SK-N-SH treated with all-trans-retinoic acid at 6 μM for 48 hours (cell line): ENCODE measurements around the gene SYNGR1.

Experiments used
- BACH2 ChIP-seq: fragments of 250-450 bp; sonication (Bioruptor Pico); IDR thresholded peaks from 2 replicates; pipeline ENCODE4 v1.9.0; 2021; ENCODE audit warnings: mild to moderate bottlenecking, borderline replicate concordance
- CSDC2 ChIP-seq: fragments of 250-450 bp; sonication (Bioruptor Pico); IDR thresholded peaks from 2 replicates; pipeline ENCODE4 v1.5.0; 2020; ENCODE audit warnings: mild to moderate bottlenecking, moderate library complexity
- OSR1 ChIP-seq: fragments of 250-450 bp; sonication (Bioruptor Pico); IDR thresholded peaks from 2 replicates; pipeline ENCODE4 v1.8.0; 2022; ENCODE audit warnings: moderate library complexity, mild to moderate bottlenecking, inconsistent platforms
- ZC3H10 ChIP-seq: fragments of 250-450 bp; sonication (Bioruptor Pico); IDR thresholded peaks from 2 replicates; pipeline ENCODE4 v1.5.1; 2021; ENCODE audit warnings: mild to moderate bottlenecking, moderate library complexity
- ZFP3 ChIP-seq: fragments of 250-450 bp; sonication (Bioruptor Pico); IDR thresholded peaks from 2 replicates; pipeline ENCODE4 v1.5.0; 2020; ENCODE audit warnings: mild to moderate bottlenecking, moderate library complexity
- ZFP30 ChIP-seq: fragments of 450-650 bp; formaldehyde crosslinking; IDR thresholded peaks from 2 replicates; pipeline ENCODE4 v1.5.0; 2022; ENCODE audit warnings: mild to moderate bottlenecking, moderate library complexity
- ZNF565 ChIP-seq: fragments of 450-650 bp; formaldehyde crosslinking; conservative IDR thresholded peaks from 2 replicates; pipeline ENCODE4 v1.5.0; 2020; ENCODE audit warnings: low read depth, mild to moderate bottlenecking, moderate library complexity
- ZNF70 ChIP-seq: fragments of 450-650 bp; formaldehyde crosslinking; IDR thresholded peaks from 2 replicates; pipeline ENCODE4 v1.5.0; 2020; ENCODE audit warnings: mild to moderate bottlenecking, moderate library complexity
- ZNF8 ChIP-seq: fragments of 450-650 bp; formaldehyde crosslinking; IDR thresholded peaks from 2 replicates; pipeline ENCODE4 v1.5.0; 2020; ENCODE audit warnings: mild to moderate bottlenecking, moderate library complexity
- TF ChIP-seq, protein P1 (sequence below): fragments of 250-450 bp; sonication (Bioruptor Pico); IDR thresholded peaks from 2 replicates; pipeline ENCODE4 v1.5.1; 2020; ENCODE audit warnings: low read depth, mild to moderate bottlenecking, moderate library complexity
- TF ChIP-seq, protein P2 (sequence below): fragments of 250-450 bp; sonication (Bioruptor Pico); IDR thresholded peaks from 2 replicates; pipeline ENCODE4 v1.8.0; 2020; ENCODE audit warnings: mild to moderate bottlenecking, moderate library complexity, borderline replicate concordance

DNA sequence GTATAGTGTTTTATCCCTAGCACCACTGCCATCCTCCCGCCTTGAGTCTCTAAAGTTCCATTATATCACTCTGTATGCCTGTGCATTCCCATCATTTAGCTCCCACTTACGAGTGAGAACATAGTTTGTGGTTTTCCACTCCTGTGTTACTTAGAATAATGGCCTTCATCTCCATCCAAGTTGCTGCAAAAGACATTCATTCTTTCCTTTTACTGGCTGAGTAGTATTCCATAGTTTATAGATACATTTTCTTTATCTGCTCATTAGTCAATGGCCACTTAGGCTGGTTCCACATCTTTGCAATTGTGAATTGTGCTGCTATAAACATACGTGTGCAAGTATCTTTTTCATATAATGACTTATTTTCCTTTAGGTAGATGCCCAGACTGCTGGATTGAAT, 74.2 kb downstream of the SYNGR1 start:
- no peak for TF ChIP-seq ZC3H10
- TF ChIP-seq, protein P1, sequence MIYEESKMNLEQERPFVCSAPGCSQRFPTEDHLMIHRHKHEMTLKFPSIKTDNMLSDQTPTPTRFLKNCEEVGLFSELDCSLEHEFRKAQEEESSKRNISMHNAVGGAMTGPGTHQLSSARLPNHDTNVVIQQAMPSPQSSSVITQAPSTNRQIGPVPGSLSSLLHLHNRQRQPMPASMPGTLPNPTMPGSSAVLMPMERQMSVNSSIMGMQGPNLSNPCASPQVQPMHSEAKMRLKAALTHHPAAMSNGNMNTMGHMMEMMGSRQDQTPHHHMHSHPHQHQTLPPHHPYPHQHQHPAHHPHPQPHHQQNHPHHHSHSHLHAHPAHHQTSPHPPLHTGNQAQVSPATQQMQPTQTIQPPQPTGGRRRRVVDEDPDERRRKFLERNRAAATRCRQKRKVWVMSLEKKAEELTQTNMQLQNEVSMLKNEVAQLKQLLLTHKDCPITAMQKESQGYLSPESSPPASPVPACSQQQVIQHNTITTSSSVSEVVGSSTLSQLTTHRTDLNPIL, result no peak
- no peak for TF ChIP-seq ZFP3 (CRISPR knock-in tag)
- TF ChIP-seq ZFP30 (CRISPR knock-in tag), result no peak
- TF ChIP-seq ZNF70 (CRISPR knock-in tag), result no peak
- no peak for TF ChIP-seq OSR1 (CRISPR knock-in tag)
- no peak for TF ChIP-seq ZNF8 (CRISPR knock-in tag)
- no peak for TF ChIP-seq BACH2 (CRISPR knock-in tag)
- TF ChIP-seq, protein P2, sequence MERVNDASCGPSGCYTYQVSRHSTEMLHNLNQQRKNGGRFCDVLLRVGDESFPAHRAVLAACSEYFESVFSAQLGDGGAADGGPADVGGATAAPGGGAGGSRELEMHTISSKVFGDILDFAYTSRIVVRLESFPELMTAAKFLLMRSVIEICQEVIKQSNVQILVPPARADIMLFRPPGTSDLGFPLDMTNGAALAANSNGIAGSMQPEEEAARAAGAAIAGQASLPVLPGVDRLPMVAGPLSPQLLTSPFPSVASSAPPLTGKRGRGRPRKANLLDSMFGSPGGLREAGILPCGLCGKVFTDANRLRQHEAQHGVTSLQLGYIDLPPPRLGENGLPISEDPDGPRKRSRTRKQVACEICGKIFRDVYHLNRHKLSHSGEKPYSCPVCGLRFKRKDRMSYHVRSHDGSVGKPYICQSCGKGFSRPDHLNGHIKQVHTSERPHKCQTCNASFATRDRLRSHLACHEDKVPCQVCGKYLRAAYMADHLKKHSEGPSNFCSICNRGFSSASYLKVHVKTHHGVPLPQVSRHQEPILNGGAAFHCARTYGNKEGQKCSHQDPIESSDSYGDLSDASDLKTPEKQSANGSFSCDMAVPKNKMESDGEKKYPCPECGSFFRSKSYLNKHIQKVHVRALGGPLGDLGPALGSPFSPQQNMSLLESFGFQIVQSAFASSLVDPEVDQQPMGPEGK (CRISPR knock-in tag), result no peak
- no peak for TF ChIP-seq CSDC2
- no peak for TF ChIP-seq ZNF565 (CRISPR knock-in tag)
